CD14-positive monocyte (primary cell): ENCODE measurements around the gene LETMD1. TPM values are rescaled to one million over a fixed set of nuclear protein-coding genes. Genes with fewer than 3 reads are reported as not detected.

ENCODE experiments used
- DNase-seq, 3 donors: peaks; one replicate each; pipeline ENCODE4 v3.0.0-alpha.2; 2011 to 2022
- H2AFZ ChIP-seq: 2 replicates; pipeline ENCODE4 v1.6.0; 2012; ENCODE audit warnings: mild to moderate bottlenecking, low read depth, low read length, inconsistent platforms; ENCODE audit not compliant: insufficient read depth, poor library complexity, severe bottlenecking
- H3K27ac ChIP-seq, 2 donors: 1 replicate in 1 of 2; 2 replicates in 1 of 2; pipeline ENCODE4 v1.5.1; 2012 to 2013; ENCODE audit warnings: low read length in 2 of 2, control low read depth in 1 of 2, inconsistent platforms in 1 of 2, low read depth in 1 of 2, mild to moderate bottlenecking in 1 of 2
- H3K27me3 ChIP-seq, 2 donors: one replicate each; pipeline versions ENCODE4 v1.6.0 to v1.6.1; 2011 to 2013; ENCODE audit warnings: low read length in 2 of 2; ENCODE audit not compliant: control insufficient read depth in 2 of 2, insufficient read depth in 2 of 2
- H3K36me3 ChIP-seq, 2 donors: replicated peaks in 1 of 2; 1 replicate in 1 of 2; 2 replicates in 1 of 2; pipeline versions ENCODE4 v1.5.1 to v1.6.1; 2012 to 2013; ENCODE audit warnings: low read length in 2 of 2, control low read depth in 1 of 2, inconsistent platforms in 1 of 2, mild to moderate bottlenecking in 1 of 2; ENCODE audit not compliant: insufficient read depth in 2 of 2, control insufficient read depth in 1 of 2
- H3K4me1 ChIP-seq, 2 donors: 1 replicate in 1 of 2; 2 replicates in 1 of 2; pipeline versions ENCODE4 v1.5.1 to v1.6.1; 2012 to 2013; ENCODE audit warnings: low read length in 2 of 2, control low read depth in 1 of 2, inconsistent platforms in 1 of 2, mild to moderate bottlenecking in 1 of 2, moderate library complexity in 1 of 2; ENCODE audit not compliant: insufficient read depth in 2 of 2, control insufficient read depth in 1 of 2
- H3K4me2 ChIP-seq: replicated peaks from 2 replicates; pipeline ENCODE3; 2012; ENCODE audit warnings: low read length, moderate library complexity, mild to moderate bottlenecking; ENCODE audit not compliant: poor library complexity, severe bottlenecking; ENCODE audit errors: extremely low read depth
- H3K4me3 ChIP-seq, 3 experiments: fragments of 200-600 bp in 1 of 3; sonication (generic) in 1 of 3; replicated peaks in 1 of 3; 1 replicate in 2 of 3; 2 replicates in 1 of 3; pipeline ENCODE4 v1.5.1; 2011 to 2013; ENCODE audit warnings: low read length in 3 of 3, mild to moderate bottlenecking in 3 of 3, control low read depth in 2 of 3, low read depth in 2 of 3, inconsistent platforms in 1 of 3, moderate library complexity in 1 of 3
- H3K79me2 ChIP-seq: 2 replicates; pipeline ENCODE4 v1.6.0; 2012; ENCODE audit warnings: mild to moderate bottlenecking, control low read depth, inconsistent platforms, low read length, moderate library complexity; ENCODE audit not compliant: insufficient read depth
- H3K9ac ChIP-seq: 2 replicates; pipeline ENCODE4 v1.6.0; 2017; ENCODE audit warnings: low read length, mild to moderate bottlenecking; ENCODE audit not compliant: insufficient read depth, poor library complexity, severe bottlenecking
- H3K9me3 ChIP-seq, 2 donors: replicated peaks in 1 of 2; 1 replicate in 1 of 2; 2 replicates in 1 of 2; pipeline versions ENCODE4 v1.5.1 to v1.6.1; 2012 to 2013; ENCODE audit warnings: low read length in 2 of 2, control low read depth in 1 of 2; ENCODE audit not compliant: control insufficient read depth in 1 of 2, insufficient read depth in 1 of 2
- H4K20me1 ChIP-seq: 2 replicates; pipeline ENCODE4 v1.6.0; 2012; ENCODE audit warnings: mild to moderate bottlenecking, low read length, control low read depth, moderate library complexity; ENCODE audit not compliant: insufficient read depth
- H3K27ac Mint-ChIP-seq, 7 donors: one replicate each; pipeline ENCODE4 v1.8.0; 2020; ENCODE audit warnings: mild to moderate bottlenecking in 7 of 7, mixed read lengths in 7 of 7, moderate library complexity in 6 of 7, inconsistent platforms in 2 of 7
- H3K27me3 Mint-ChIP-seq, 3 donors: one replicate each; pipeline ENCODE4 v1.8.0; 2021 to 2022; ENCODE audit warnings: low read depth in 3 of 3, mild to moderate bottlenecking in 3 of 3, mixed read lengths in 3 of 3, moderate library complexity in 3 of 3, inconsistent platforms in 1 of 3
- H3K36me3 Mint-ChIP-seq, 2 donors: one replicate each; pipeline ENCODE4 v1.8.0; 2020; ENCODE audit warnings: mixed read lengths in 2 of 2, inconsistent platforms in 1 of 2, mild to moderate bottlenecking in 1 of 2
- H3K4me1 Mint-ChIP-seq: one replicate; pipeline ENCODE4 v1.8.0; 2020; ENCODE audit warnings: mild to moderate bottlenecking, mixed read lengths
- H3K4me3 Mint-ChIP-seq, 2 donors: one replicate each; pipeline ENCODE4 v1.8.0; 2020; ENCODE audit warnings: mild to moderate bottlenecking in 2 of 2, mixed read lengths in 2 of 2, moderate library complexity in 1 of 2
- H3K9me3 Mint-ChIP-seq, 7 donors: one replicate each; pipeline ENCODE4 v1.8.0; 2020 to 2022; ENCODE audit warnings: mixed read lengths in 7 of 7, mild to moderate bottlenecking in 6 of 7, moderate library complexity in 6 of 7, inconsistent platforms in 2 of 7
- CTCF ChIP-seq: fragments of 200-600 bp; IDR thresholded peaks from one replicate; pipeline ENCODE4 v1.8.0; 2022; ENCODE audit warnings: antibody characterized with exemption, mild to moderate bottlenecking
- WGBS: methylation state at CpG from one replicate; pipeline ENCODE4 v1.1.5; 2013; ENCODE audit warnings: missing lambda C conversion rate; ENCODE audit not compliant: insufficient coverage; 5-methylcytosine and 5-hydroxymethylcytosine counted together
- intact Hi-C, 2 donors: fragments of 100-400 bp; cut with micrococcal nuclease; formaldehyde crosslinking; loops; one replicate each; pipeline versions ENCODE4 v1.15.0 to v1.15.1; 2023
- polyA plus RNA-seq, 3 donors: library from polyadenylated mRNA; depleted of rRNA in 1 of 3; unstranded in 2 of 3; stranded (reverse) in 1 of 3; fragments of 300-500 nt in 2 of 3; fragments of >200 nt in 1 of 3; fragmentation: Illumina TruSeq in 2 of 3; gene quantifications; 1 replicate in 2 of 3; 2 replicates in 1 of 3; pipeline ENCODE4 v1.2.3, GENCODE V29; 2012 to 2021

Gene LETMD1
- polyA plus RNA-seq, 3 donors: 13.2 to 95.6 (median 16.8) TPM

GRCh38 chr12:51025338-51025835 is 22.7 kb upstream of the LETMD1 start:
- Histone ChIP-seq H3K9me3 (no peaks in the 10 kb centered on the region), H3K27me3 (no peaks in the 10 kb centered on the region), H3K4me3 (peak overlapping the region; percentile 48 to 93 (median 74)), H3K36me3 (no peaks in the 10 kb centered on the region), H2AFZ (peak overlapping the region; percentile 95), H3K4me2 (peak overlapping the region; percentile 95), H3K79me2 (peaks cover 52% of the 10 kb centered on the region), H4K20me1 (peaks cover 22% of the 10 kb centered on the region), H3K9ac (peak overlapping the region; percentile 82), H3K27ac (peak overlapping the region; percentile 65 to 88), H3K4me1 (peaks cover 53 to 74% of the 10 kb centered on the region in 2 donors)
- peak in 1 of 3 donors; percentile 20 for DNase-seq
- Mint-ChIP-seq H3K4me1 (peaks cover 68% of the 10 kb centered on the region), H3K4me3 (peak overlapping the region; percentile 94 to 98), H3K36me3 (peaks cover 0 to 3% of the 10 kb centered on the region in 2 donors), H3K27ac (peak overlapping the region; percentile 95 to 99 (median 97)), H3K27me3 (peaks cover 3 to 5% (median 3%) of the 10 kb centered on the region in 3 donors), H3K9me3 (peaks cover 0 to 7% (median 3%) of the 10 kb centered on the region in 7 donors)
- intact Hi-C loops: loop anchor here (2.0 to 5.0 kb wide), 2 partner anchors 17 to 198 kb away; no protein-coding TSS in a partner anchor
- TF ChIP-seq CTCF: no peak
- WGBS: 0% methylated on average over 2 of the region's 9 CpGs

- peaks cover 0 to 3% of the 10 kb centered on the region in 2 donors for H3K36me3 Mint-ChIP-seq
- H3K9me3 ChIP-seq: no peaks in the 10 kb centered on the region
- H3K27ac ChIP-seq: peak within 1 kb of the TSS; percentile 65 to 88
- H3K4me3 ChIP-seq: peak within 1 kb of the TSS; percentile 48 to 93 (median 74)
- H3K4me1 Mint-ChIP-seq: peaks cover 62% of the 10 kb centered on the region
- DNase-seq: peak; percentile 88 to 95 (median 91)
- H4K20me1 ChIP-seq: peaks cover 16% of the 10 kb centered on the region
- peaks cover 46 to 68% of the 10 kb centered on the region in 2 donors for H3K4me1 ChIP-seq
- peak within 1 kb of the TSS; percentile 94 to 98 for H3K4me3 Mint-ChIP-seq
- H3K27ac Mint-ChIP-seq: peak within 1 kb of the TSS; percentile 95 to 99 (median 97)
- TF ChIP-seq CTCF: peak; percentile 18
- peaks cover 3 to 5% (median 3%) of the 10 kb centered on the region in 3 donors for H3K27me3 Mint-ChIP-seq
- under 1% methylated on average over 74 of the region's 74 CpGs for WGBS
- H3K9ac ChIP-seq: peak within 1 kb of the TSS; percentile 82
- intact Hi-C loops: loop anchor here (2.0 to 5.0 kb wide), 3 partner anchors 17 to 263 kb away; no protein-coding TSS in a partner anchor
- H3K4me2 ChIP-seq: peak within 1 kb of the TSS; percentile 95
- peaks cover 0 to 7% (median 3%) of the 10 kb centered on the region in 7 donors for H3K9me3 Mint-ChIP-seq
- peak within 1 kb of the TSS; percentile 95 for H2AFZ ChIP-seq
- H3K79me2 ChIP-seq: peaks cover 45% of the 10 kb centered on the region
- no peaks in the 10 kb centered on the region for H3K36me3 ChIP-seq
- H3K27me3 ChIP-seq: no peaks in the 10 kb centered on the region
These were observed 22.1 kb upstream of the LETMD1 start, which contains the start of gene SLC11A2 for GRCh38 chr12:51025836-51026638. Gene SLC11A2 (minus strand): TSS chr12:51026384. CDS start chr12:51010728, 15,656 bp downstream.
